T-cell (primary cell): ENCODE results near the gene THADA. TPM values are rescaled to one million over a fixed set of nuclear protein-coding genes. Genes with fewer than 3 reads are reported as not detected.
A peak's percentile ranks its signal among the peaks of the same experiment; 100 is the strongest.

ENCODE experiments used
- ATAC-seq, 4 experiments: fragments of 200-7000 bp in 3 of 4; fragments of 150-1000 bp in 1 of 4; cut with Tn5 transposase; replicated peaks in 1 of 4; 1 replicate in 3 of 4; 2 replicates in 1 of 4; pipeline ENCODE4 v1.10.0; 2021; ENCODE audit warnings: moderate library complexity in 3 of 4, mild to moderate bottlenecking in 2 of 4, moderate number of reproducible peaks in 1 of 4
- CTCF ChIA-PET, 2 donors: fragments of 300-600 bp; sonication (Branson Sonifier 250); formaldehyde crosslinking; loops; one replicate each; lab custom pipeline; 2022; ENCODE audit warnings: antibody characterized with exemption in 2 of 2; lab: Charles Lee
- POLR2A ChIA-PET, 2 donors: fragments of 300-600 bp; sonication (Branson Sonifier 250); formaldehyde crosslinking; loops; one replicate each; lab custom pipeline; 2022; ENCODE audit warnings: antibody characterized with exemption in 2 of 2; lab: Charles Lee
- DNase-seq, 35 experiments: peaks; one replicate each; pipeline versions ENCODE4 v3.0.0 to v3.0.0-alpha.2; 2013 to 2023
- H3K27ac ChIP-seq: one replicate; pipeline ENCODE4 v1.5.1; 2013; ENCODE audit warnings: low read length
- H3K27me3 ChIP-seq, 2 experiments: replicated peaks in 1 of 2; 1 replicate in 1 of 2; 2 replicates in 1 of 2; pipeline versions ENCODE4 v1.6.1 to v1.7.0; 2013; ENCODE audit warnings: low read length in 1 of 2, mixed read lengths in 1 of 2; ENCODE audit not compliant: control insufficient read depth in 2 of 2, insufficient read depth in 2 of 2; ENCODE audit errors: extremely low read depth in 1 of 2
- H3K36me3 ChIP-seq, 2 donors: 1 replicate in 1 of 2; 2 replicates in 1 of 2; pipeline versions ENCODE4 v1.6.1 to v1.7.0; 2013; ENCODE audit warnings: low read length in 1 of 2; ENCODE audit not compliant: control insufficient read depth in 2 of 2, insufficient read depth in 1 of 2; ENCODE audit errors: extremely low read depth in 1 of 2
- H3K4me1 ChIP-seq, 2 experiments: 1 replicate in 1 of 2; 2 replicates in 1 of 2; pipeline versions ENCODE4 v1.6.1 to v1.7.0; 2013; ENCODE audit warnings: low read length in 2 of 2, mixed read lengths in 1 of 2; ENCODE audit not compliant: insufficient read depth in 2 of 2, control insufficient read depth in 1 of 2; ENCODE audit errors: extremely low read depth in 1 of 2
- H3K4me3 ChIP-seq, 2 donors: 1 replicate in 1 of 2; 2 replicates in 1 of 2; pipeline versions ENCODE4 v1.5.1 to v1.7.0; 2013; ENCODE audit warnings: mild to moderate bottlenecking in 2 of 2, low read length in 1 of 2, moderate library complexity in 1 of 2; ENCODE audit not compliant: control insufficient read depth in 1 of 2; ENCODE audit errors: extremely low read depth in 1 of 2
- H3K9me3 ChIP-seq: 2 replicates; pipeline ENCODE4 v1.7.0; 2013
- H3K27ac Mint-ChIP-seq, 2 donors: one replicate each; pipeline ENCODE4 v1.8.0; 2020 to 2021; ENCODE audit warnings: mild to moderate bottlenecking in 2 of 2, mixed read lengths in 2 of 2
- H3K27me3 Mint-ChIP-seq, 2 donors: one replicate each; pipeline ENCODE4 v1.8.0; 2021 to 2022; ENCODE audit warnings: mixed read lengths in 2 of 2
- H3K36me3 Mint-ChIP-seq: one replicate; pipeline ENCODE4 v1.8.0; 2021; ENCODE audit warnings: mixed read lengths
- H3K4me1 Mint-ChIP-seq, 3 donors: one replicate each; pipeline ENCODE4 v1.8.0; 2020 to 2022; ENCODE audit warnings: mixed read lengths in 3 of 3, mild to moderate bottlenecking in 1 of 3
- H3K4me3 Mint-ChIP-seq, 3 donors: one replicate each; pipeline ENCODE4 v1.8.0; 2020 to 2022; ENCODE audit warnings: mild to moderate bottlenecking in 3 of 3, mixed read lengths in 3 of 3, moderate library complexity in 3 of 3
- H3K9me3 Mint-ChIP-seq, 3 donors: one replicate each; pipeline ENCODE4 v1.8.0; 2020 to 2022; ENCODE audit warnings: mixed read lengths in 3 of 3
- WGBS: methylation state at CpG from one replicate; pipeline ENCODE4 v1.1.5; 2013; ENCODE audit warnings: missing lambda C conversion rate; ENCODE audit not compliant: insufficient coverage; 5-methylcytosine and 5-hydroxymethylcytosine counted together
- total RNA-seq, 35 experiments: library from RNA in 6 of 35; stranded (reverse) in 6 of 35; fragments of 120-200 nt in 1 of 35; gene quantifications; one replicate each; pipeline versions ENCODE4 v1.2.1 to v1.2.4 and lab custom pipeline; 2013 to 2026

Gene THADA
- total RNA-seq, 5 donors from 2014 or later (not counting 1 experiment from before 2014, with no cell fraction given) = 36.4 to 50.5 (median 40.6) TPM

DNA sequence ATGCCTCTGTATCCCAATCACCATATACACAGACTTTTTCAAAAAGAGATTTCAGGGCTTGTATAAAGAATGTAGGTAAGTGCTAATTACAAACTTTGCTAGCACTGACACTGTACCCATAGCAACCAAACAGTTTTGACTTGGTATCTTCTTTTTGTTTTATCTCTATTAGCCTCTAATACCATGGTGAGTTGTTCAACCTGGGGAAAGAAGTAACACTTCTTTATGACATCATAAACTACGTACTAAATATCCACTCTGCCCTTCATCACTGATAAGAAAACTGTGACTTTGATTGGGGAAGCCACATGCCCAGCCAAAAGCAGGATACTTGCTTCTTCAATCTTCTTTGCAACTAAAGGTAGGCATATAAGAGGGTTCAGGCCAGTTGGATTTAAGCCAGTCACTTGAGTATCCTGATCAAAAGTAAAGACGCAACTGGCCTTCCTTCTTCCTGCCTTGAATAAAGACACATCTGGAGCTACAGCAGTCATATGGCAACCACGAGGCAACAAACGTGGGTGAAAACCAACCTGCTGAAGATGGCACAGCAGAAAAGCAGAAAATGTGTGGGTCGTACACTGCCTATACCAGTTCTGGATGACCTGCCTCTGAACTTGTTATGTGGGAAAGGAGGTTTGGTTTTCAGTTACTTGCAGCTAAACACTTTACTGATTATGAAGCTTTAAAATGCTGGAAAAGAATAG is 16.4 kb downstream of the THADA start:
- Histone ChIP-seq H3K27me3 (no peaks in the 10 kb centered on the region), H3K4me3 (no peak overlapping the region), H3K27ac (no peak overlapping the region), H3K4me1 (no peaks in the 10 kb centered on the region), H3K36me3 (peaks cover 17 to 61% of the 10 kb centered on the region in 2 donors), H3K9me3 (no peaks in the 10 kb centered on the region)
- Mint-ChIP-seq H3K9me3 (no peaks in the 10 kb centered on the region), H3K27me3 (no peaks in the 10 kb centered on the region), H3K27ac (peak overlapping the region; percentile 2 to 43), H3K36me3 (peaks cover 53% of the 10 kb centered on the region), H3K4me1 (peaks cover 3 to 16% (median 6%) of the 10 kb centered on the region in 3 donors), H3K4me3 (no peak overlapping the region)
- WGBS = 100% methylated on average over 1 of the region's 5 CpGs
- ChIA-PET POLR2A (interaction anchor here (0.6 kb wide), 2 partner anchors 13 kb away, joined by 3 to 5 read pairs; no protein-coding TSS in a partner anchor), CTCF (interaction anchor here (0.6 kb wide), 6 partner anchors 10 to 783 kb away, joined by 3 to 4 read pairs (median 3); partner anchors contain the start of gene CAMKMT (in 1 of the 2))
- no peak for DNase-seq
- ATAC-seq = no peak

DNA sequence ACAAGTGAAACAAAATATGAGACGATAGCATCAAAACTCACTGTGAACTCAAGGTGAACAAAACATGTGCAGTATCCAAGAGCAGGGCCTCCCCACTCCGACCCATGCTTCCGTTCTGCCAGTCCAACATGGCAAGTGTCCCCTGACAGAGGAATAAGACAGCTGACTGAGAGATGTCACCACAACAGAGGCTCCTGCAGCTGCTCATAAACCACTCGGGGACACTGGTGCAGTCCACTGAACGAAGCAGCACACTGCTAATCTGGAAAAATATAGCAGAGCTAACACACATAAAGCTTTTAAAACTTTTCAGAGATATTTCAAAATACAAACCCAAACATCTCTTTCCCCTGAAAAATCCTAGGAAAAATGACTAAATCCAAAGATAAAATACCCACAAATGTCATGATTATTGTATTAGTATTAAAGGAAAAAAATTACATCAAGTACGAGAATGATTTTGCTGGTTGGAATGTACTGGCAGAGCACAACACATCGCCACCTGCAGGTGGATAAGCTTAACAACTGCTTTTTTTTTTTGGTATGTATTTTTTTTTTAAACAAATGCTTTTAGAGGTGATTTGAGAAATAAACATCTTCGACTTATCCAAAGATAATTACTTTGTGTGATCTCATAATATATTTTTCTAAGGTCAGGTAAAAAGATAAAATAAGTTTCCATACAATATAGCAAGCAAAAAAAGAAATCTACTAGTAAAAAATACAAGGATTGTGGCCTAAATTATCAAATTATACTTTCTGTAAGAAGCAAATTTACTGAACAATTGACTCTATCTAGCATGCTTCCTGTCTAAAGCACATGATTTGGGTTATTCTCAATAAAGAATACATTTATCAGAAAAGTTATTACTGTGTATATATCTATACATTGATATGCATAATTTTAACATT is 18.6 kb downstream of the THADA start:
- no peaks in the 10 kb centered on the region for H3K9me3 Mint-ChIP-seq
- H3K4me1 Mint-ChIP-seq = peaks cover 3 to 14% (median 6%) of the 10 kb centered on the region in 3 donors
- H3K36me3 Mint-ChIP-seq = peaks cover 54% of the 10 kb centered on the region
- POLR2A ChIA-PET = interaction anchor here (0.6 to 1.0 kb wide), 9 partner anchors 7 to 1942 kb away, joined by 3 to 8 read pairs (median 4); no protein-coding TSS in a partner anchor
- H3K4me1 ChIP-seq = no peaks in the 10 kb centered on the region
- no peak overlapping the region for H3K27ac ChIP-seq
- no peaks in the 10 kb centered on the region for H3K27me3 ChIP-seq
- no peak overlapping the region for H3K27ac Mint-ChIP-seq
- no peak for ATAC-seq
- no peaks in the 10 kb centered on the region for H3K27me3 Mint-ChIP-seq
- no peak overlapping the region for H3K4me3 ChIP-seq
- peaks cover 17 to 56% of the 10 kb centered on the region in 2 donors for H3K36me3 ChIP-seq
- CTCF ChIA-PET = interaction anchor here (0.6 to 2.7 kb wide), 28 partner anchors 9 to 1236 kb away, joined by 3 to 16 read pairs (median 4); no protein-coding TSS in a partner anchor
- H3K9me3 ChIP-seq = no peaks in the 10 kb centered on the region
- no peak overlapping the region for H3K4me3 Mint-ChIP-seq
- DNase-seq = peak in 20 of 35 experiments; percentile 5 to 73 (median 17)
- WGBS = 94% methylated on average over 3 of the region's 8 CpGs

DNA sequence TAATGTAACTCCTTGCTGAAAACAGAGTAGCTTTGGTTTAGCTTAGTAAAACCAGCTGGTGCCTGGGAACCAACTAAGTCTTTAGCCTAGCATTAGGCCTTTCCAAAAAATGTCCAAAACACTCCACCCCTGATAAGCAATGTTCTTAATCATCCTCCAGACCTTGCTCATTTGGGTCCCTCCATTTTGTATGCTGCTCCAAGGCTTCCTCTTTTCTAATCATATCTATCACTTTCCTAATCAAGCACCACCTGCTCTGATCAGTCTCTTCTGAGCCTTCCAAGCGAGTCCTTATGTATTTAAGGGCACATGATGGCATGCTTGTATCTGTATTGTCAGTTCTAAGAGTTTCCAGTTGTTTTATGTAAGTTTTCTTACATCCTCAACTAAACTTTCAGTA is 23.6 kb downstream of the THADA start:
- no peak overlapping the region for H3K27ac ChIP-seq
- H3K9me3 ChIP-seq = no peaks in the 10 kb centered on the region
- ChIA-PET POLR2A (interaction anchor here in 1 of 2 donors (0.6 kb wide), 1 partner anchor 16 kb away, joined by 5 read pairs; no protein-coding TSS in a partner anchor), CTCF (interaction anchor here in 1 of 2 donors (0.6 kb wide), 1 partner anchor 9 kb away, joined by 3 read pairs; no protein-coding TSS in a partner anchor)
- H3K27me3 ChIP-seq = no peaks in the 10 kb centered on the region
- Mint-ChIP-seq H3K9me3 (no peaks in the 10 kb centered on the region), H3K27ac (peak overlapping the region in 1 of 2 donors; percentile 18), H3K36me3 (peaks cover 52% of the 10 kb centered on the region), H3K4me3 (no peak overlapping the region), H3K27me3 (no peaks in the 10 kb centered on the region), H3K4me1 (peaks cover 0 to 25% (median 10%) of the 10 kb centered on the region in 3 donors)
- H3K4me3 ChIP-seq = no peak overlapping the region
- peaks cover 4 to 64% of the 10 kb centered on the region in 2 donors for H3K36me3 ChIP-seq
- ATAC-seq (no peak), DNase-seq (no peak)
- H3K4me1 ChIP-seq = no peaks in the 10 kb centered on the region
- no CpG with 5 or more reads among the region's 1 CpG for WGBS

DNA sequence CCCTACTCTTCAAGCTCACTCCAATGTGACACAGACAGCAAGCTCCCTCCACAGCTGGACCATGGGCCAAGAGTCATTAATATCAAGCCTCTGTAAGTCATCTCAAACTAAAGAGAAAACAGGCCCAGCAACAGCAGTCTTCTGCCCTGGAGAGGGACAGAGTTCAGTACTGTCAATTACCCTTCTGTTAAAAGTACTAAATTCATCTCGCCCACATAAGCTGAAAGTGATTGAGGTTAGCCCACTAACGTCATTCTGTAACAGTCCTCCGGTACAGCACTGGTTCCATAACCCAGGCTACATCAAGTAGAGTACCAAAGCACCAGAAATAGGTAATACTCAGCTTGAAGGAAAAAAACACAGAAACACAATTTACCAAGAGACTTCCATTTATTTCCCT is 25.9 kb downstream of the THADA start:
- Histone ChIP-seq H3K27ac (no peak overlapping the region), H3K36me3 (peaks cover 4 to 51% of the 10 kb centered on the region in 2 donors), H3K4me1 (peaks cover 2 to 5% of the 10 kb centered on the region in 2 experiments), H3K4me3 (no peak overlapping the region), H3K27me3 (no peaks in the 10 kb centered on the region), H3K9me3 (no peaks in the 10 kb centered on the region)
- ChIA-PET POLR2A (interaction anchor here in 1 of 2 donors (0.5 kb wide), 1 partner anchor 8 kb away, joined by 3 read pairs; no protein-coding TSS in a partner anchor), CTCF (interaction anchor here (0.6 to 1.2 kb wide), 4 partner anchors 17 to 623 kb away, joined by 3 to 10 read pairs (median 4); no protein-coding TSS in a partner anchor)
- H3K27ac Mint-ChIP-seq = peak overlapping the region; percentile 59 to 81
- no peaks in the 10 kb centered on the region for H3K9me3 Mint-ChIP-seq
- ATAC-seq (peak in 1 of 4 experiments; percentile 59), DNase-seq (peak in 1 of 35 experiments; percentile 16)
- 46% methylated on average over 2 of the region's 3 CpGs for WGBS
- no peak overlapping the region for H3K4me3 Mint-ChIP-seq
- peaks cover 13 to 37% (median 17%) of the 10 kb centered on the region in 3 donors for H3K4me1 Mint-ChIP-seq
- H3K36me3 Mint-ChIP-seq = peaks cover 52% of the 10 kb centered on the region
- no peaks in the 10 kb centered on the region for H3K27me3 Mint-ChIP-seq

DNA sequence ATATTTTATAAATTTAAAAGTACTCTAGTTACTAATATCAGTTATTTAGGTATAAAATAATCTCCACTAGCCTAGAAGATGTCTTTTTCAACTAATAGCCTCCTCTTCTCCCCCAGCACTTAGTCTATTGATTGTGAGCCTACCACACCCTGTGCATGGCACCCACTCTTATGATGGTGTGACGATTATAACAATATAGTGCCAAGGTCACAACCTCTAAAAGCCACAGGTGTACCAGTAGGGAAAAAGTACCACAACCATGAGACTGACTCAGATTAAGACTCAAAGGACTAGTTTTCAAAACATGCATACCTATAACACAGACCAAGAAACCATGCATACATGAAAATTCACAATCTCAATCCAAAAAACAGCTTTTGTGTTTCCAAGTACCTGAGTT is 27.6 kb downstream of the THADA start:
- H3K36me3 Mint-ChIP-seq = peaks cover 51% of the 10 kb centered on the region
- no peaks in the 10 kb centered on the region for H3K9me3 ChIP-seq
- H3K27me3 Mint-ChIP-seq = no peaks in the 10 kb centered on the region
- no peak overlapping the region for H3K27ac ChIP-seq
- ChIA-PET CTCF (interaction anchor here (0.5 to 2.4 kb wide), 2 partner anchors 9 to 730 kb away, joined by 3 to 11 read pairs; no protein-coding TSS in a partner anchor), POLR2A (no interaction called here)
- no peak overlapping the region for H3K27ac Mint-ChIP-seq
- peaks cover 13 to 51% (median 27%) of the 10 kb centered on the region in 3 donors for H3K4me1 Mint-ChIP-seq
- DNase-seq (no peak), ATAC-seq (no peak)
- H3K27me3 ChIP-seq = no peaks in the 10 kb centered on the region
- no CpG with 5 or more reads among the region's 1 CpG for WGBS
- H3K4me1 ChIP-seq = peaks cover 2 to 5% of the 10 kb centered on the region in 2 experiments
- peaks cover 0 to 49% of the 10 kb centered on the region in 2 donors for H3K36me3 ChIP-seq
- H3K9me3 Mint-ChIP-seq = no peaks in the 10 kb centered on the region
- no peak overlapping the region for H3K4me3 Mint-ChIP-seq
- H3K4me3 ChIP-seq = no peak overlapping the region
